Measurements from ENCODE around the gene ANOS1. TPM values are rescaled to one million over a fixed set of nuclear protein-coding genes. Genes with fewer than 3 reads are reported as not detected.

ANOS1 gene
- total and polyA plus RNA-seq, 2 experiments from 2014 or later: 10.4 to 22.5 TPM

DNA sequence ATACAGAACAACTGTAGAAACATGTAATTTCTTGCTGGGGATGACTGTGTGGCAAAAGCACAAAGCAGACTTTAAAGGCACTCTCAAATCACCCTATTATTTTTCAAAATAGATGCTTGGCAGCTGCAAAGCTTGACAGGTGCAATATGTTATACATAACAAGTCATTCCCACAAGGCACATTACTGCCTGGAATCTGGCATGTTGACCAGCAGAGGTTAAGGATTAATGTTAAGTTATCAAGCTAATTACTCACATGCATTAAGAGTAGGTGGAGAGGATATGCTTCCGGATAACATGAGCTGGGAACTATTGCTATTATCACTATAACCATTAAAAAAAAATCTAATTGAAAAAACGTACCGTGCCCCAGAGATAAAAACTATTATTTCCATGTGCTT is 17.8 kb downstream of the ANOS1 start:
- DNase-seq (ENCODE audit: low read depth in 1 of 2, low spot score in 1 of 2): no peak
- TF ChIP-seq, protein P1, sequence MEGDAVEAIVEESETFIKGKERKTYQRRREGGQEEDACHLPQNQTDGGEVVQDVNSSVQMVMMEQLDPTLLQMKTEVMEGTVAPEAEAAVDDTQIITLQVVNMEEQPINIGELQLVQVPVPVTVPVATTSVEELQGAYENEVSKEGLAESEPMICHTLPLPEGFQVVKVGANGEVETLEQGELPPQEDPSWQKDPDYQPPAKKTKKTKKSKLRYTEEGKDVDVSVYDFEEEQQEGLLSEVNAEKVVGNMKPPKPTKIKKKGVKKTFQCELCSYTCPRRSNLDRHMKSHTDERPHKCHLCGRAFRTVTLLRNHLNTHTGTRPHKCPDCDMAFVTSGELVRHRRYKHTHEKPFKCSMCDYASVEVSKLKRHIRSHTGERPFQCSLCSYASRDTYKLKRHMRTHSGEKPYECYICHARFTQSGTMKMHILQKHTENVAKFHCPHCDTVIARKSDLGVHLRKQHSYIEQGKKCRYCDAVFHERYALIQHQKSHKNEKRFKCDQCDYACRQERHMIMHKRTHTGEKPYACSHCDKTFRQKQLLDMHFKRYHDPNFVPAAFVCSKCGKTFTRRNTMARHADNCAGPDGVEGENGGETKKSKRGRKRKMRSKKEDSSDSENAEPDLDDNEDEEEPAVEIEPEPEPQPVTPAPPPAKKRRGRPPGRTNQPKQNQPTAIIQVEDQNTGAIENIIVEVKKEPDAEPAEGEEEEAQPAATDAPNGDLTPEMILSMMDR (IDR thresholded peaks at IDR 0.05; ENCODE audit: low read depth, low read length): no peak
- H3K4me3 ChIP-seq: no peak overlapping the region
- H3K27ac ChIP-seq: no peak overlapping the region
- H3K36me3 ChIP-seq: no peaks in the 10 kb centered on the region
- H3K4me1 ChIP-seq (ENCODE audit: low read depth): no peaks in the 10 kb centered on the region
- H3K9me3 ChIP-seq (ENCODE audit: low read depth): no peaks in the 10 kb centered on the region
- H3K27me3 ChIP-seq: no peaks in the 10 kb centered on the region

DNA sequence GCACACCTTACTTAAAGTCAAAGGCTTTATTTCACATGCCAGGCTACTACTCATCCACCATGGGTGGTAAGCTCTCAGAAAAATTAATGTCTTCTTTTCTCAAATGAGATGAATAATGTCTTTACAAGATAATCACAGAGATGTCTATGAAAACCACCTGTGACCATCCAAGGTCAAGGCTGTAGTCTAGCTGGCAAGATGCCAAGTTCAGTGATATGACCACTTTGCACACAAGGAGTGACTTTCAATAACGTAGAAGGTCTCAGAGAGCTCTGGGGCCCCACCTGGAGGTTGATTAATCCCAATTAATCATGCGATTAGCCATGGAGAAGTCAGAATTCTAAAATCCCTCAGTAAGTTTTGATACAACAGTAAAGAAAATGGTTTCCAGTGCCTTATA is 20.5 kb downstream of the ANOS1 start:
- no peaks in the 10 kb centered on the region for H3K27me3 ChIP-seq
- TF ChIP-seq, protein P1 (IDR thresholded peaks at IDR 0.05; ENCODE audit: low read depth, low read length): no peak
- no peak overlapping the region for H3K4me3 ChIP-seq
- no peaks in the 10 kb centered on the region for H3K4me1 ChIP-seq (ENCODE audit: low read depth)
- H3K27ac ChIP-seq: no peak overlapping the region
- no peaks in the 10 kb centered on the region for H3K9me3 ChIP-seq (ENCODE audit: low read depth)
- H3K36me3 ChIP-seq: no peaks in the 10 kb centered on the region
- DNase-seq (ENCODE audit: low read depth in 1 of 2, low spot score in 1 of 2): peak in 1 of 2 donors; percentile 19

DNA sequence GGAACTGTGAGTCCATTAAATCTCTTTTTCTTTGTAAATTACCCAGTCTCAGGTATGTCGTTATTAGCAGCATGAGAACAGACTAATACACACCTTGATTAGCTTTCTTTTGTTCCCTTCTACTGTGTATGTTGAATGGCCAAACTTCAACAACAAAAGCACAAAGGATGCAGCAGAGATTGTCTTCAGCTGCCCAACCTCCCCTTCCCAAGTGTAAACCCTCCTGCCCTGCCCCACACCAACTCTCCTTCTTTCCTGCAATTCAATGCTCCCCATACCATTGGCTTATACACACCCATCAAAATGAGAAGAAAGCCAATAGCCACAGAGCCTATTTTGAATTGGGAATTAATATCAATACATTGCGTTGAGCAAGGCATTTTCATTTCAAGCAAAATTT is 27.8 kb downstream of the ANOS1 start:
- no peaks in the 10 kb centered on the region for H3K36me3 ChIP-seq
- H3K4me1 ChIP-seq (ENCODE audit: low read depth): peaks cover 3% of the 10 kb centered on the region
- no peaks in the 10 kb centered on the region for H3K9me3 ChIP-seq (ENCODE audit: low read depth)
- TF ChIP-seq, protein P1 (IDR thresholded peaks at IDR 0.05; ENCODE audit: low read depth, low read length): no peak
- no peak overlapping the region for H3K4me3 ChIP-seq
- H3K27me3 ChIP-seq: no peaks in the 10 kb centered on the region
- no peak overlapping the region for H3K27ac ChIP-seq
- no peak for DNase-seq (ENCODE audit: low read depth in 1 of 2, low spot score in 1 of 2)

DNA sequence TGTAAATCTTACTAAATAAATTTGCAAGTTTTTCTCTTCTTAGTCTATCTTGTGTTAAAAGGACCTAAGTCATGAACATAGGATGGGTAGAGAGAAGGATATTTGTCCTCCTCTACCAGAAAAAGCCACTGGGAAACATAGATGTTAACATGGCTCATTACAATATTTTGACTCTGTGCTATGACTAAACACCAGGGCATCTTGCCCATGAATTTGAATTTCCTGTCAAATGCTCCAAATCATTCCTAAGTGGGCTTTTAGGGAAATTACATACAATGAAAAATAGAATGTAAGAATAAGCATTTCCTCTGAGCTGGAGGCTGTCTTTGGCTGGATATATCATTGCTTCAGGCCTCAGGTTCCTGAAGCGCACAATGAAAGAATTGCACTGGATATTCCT is 39.1 kb downstream of the ANOS1 start:
- DNase-seq (ENCODE audit: low read depth in 1 of 2, low spot score in 1 of 2): peak in 1 of 2 donors; percentile 44
- H3K27ac ChIP-seq: no peak overlapping the region
- TF ChIP-seq, protein P1 (IDR thresholded peaks at IDR 0.05; ENCODE audit: low read depth, low read length): no peak

DNA sequence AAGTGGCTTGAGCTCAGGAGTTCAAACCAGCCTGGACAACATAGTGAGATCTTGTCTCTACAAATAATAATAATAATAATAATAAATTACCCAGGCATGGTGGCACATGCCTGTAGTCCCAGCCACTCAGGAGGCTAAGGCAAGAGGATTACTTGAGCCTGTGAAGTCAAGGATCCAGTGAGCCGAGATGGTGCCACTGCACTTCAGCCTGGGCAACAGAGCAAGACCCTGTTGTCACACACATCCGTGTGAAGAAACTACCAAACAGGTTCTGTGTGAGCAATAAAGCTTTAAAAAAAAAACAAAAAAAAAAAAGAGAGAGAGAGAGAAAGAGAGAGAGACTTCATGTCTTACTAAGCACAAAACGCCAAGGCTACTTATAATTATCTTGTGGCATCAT is 42.5 kb downstream of the ANOS1 start:
- no peak for DNase-seq (ENCODE audit: low read depth in 1 of 2, low spot score in 1 of 2)
- H3K4me1 ChIP-seq (ENCODE audit: low read depth): peaks cover 7% of the 10 kb centered on the region

More for the DNA sequence above, 39.1 kb downstream of the ANOS1 start:
- Histone ChIP-seq H3K4me3 (no peak overlapping the region), H3K36me3 (no peaks in the 10 kb centered on the region), H3K27me3 (no peaks in the 10 kb centered on the region), H3K9me3 (ENCODE audit: low read depth) (no peaks in the 10 kb centered on the region), H3K4me1 (ENCODE audit: low read depth) (peaks cover 7% of the 10 kb centered on the region)

More for the DNA sequence above, 42.5 kb downstream of the ANOS1 start:
- Histone ChIP-seq H3K27ac (no peak overlapping the region), H3K36me3 (no peaks in the 10 kb centered on the region), H3K4me3 (no peak overlapping the region), H3K9me3 (ENCODE audit: low read depth) (no peaks in the 10 kb centered on the region), H3K27me3 (no peaks in the 10 kb centered on the region)
- TF ChIP-seq, protein P1 (IDR thresholded peaks at IDR 0.05; ENCODE audit: low read depth, low read length): no peak

Measured in cardiac muscle cell (in vitro differentiated cells and primary cell).